Chondrocyte (in vitro differentiated cells): ENCODE measurements around the gene JAK1. TPM values are rescaled to one million over a fixed set of nuclear protein-coding genes. Genes with fewer than 3 reads are reported as not detected.

Source experiments
- DNase-seq: peaks from one replicate; pipeline ENCODE4 v3.0.0; 2021; ENCODE audit warnings: mixed read lengths, low spot score
- H3K27ac Mint-ChIP-seq: one replicate; pipeline ENCODE4 v1.8.0; 2021; ENCODE audit warnings: mild to moderate bottlenecking, moderate library complexity, mixed read lengths; ENCODE audit not compliant: unreplicated experiment
- H3K27me3 Mint-ChIP-seq: 2 replicates; pipeline ENCODE4 v1.8.0; 2021; ENCODE audit warnings: low read depth, mixed read lengths
- H3K36me3 Mint-ChIP-seq: 2 replicates; pipeline ENCODE4 v1.8.0; 2021; ENCODE audit warnings: low read depth, mixed read lengths
- H3K4me1 Mint-ChIP-seq: 2 replicates; pipeline ENCODE4 v1.8.0; 2021; ENCODE audit warnings: low read depth, mild to moderate bottlenecking, mixed read lengths
- H3K4me3 Mint-ChIP-seq: one replicate; pipeline ENCODE4 v1.8.0; 2021; ENCODE audit warnings: mild to moderate bottlenecking, moderate library complexity, mixed read lengths; ENCODE audit not compliant: unreplicated experiment
- H3K9me3 Mint-ChIP-seq: 2 replicates; pipeline ENCODE4 v1.8.0; 2021; ENCODE audit warnings: low read depth, mixed read lengths
- CTCF ChIP-seq: fragments of 200-600 bp; sonication (generic); IDR thresholded peaks from 2 replicates; pipeline ENCODE4 v1.5.0; 2021; ENCODE audit warnings: antibody characterized with exemption, mild to moderate bottlenecking, moderate library complexity
- total RNA-seq: library from RNA; stranded (reverse); gene quantifications from 3 replicates; pipeline ENCODE4 v1.2.1, GENCODE V29; 2021

JAK1 gene
- total RNA-seq, 1 donor from 2014 or later: 112 TPM

GRCh38 chr1:64865105-64865757 is 101.1 kb downstream of the JAK1 start:
- no peak for TF ChIP-seq CTCF
- Mint-ChIP-seq H3K36me3 (peaks cover 26% of the 10 kb centered on the region), H3K9me3 (no peaks in the 10 kb centered on the region), H3K27me3 (no peaks in the 10 kb centered on the region), H3K4me3 (no peak overlapping the region), H3K4me1 (peaks cover 7% of the 10 kb centered on the region), H3K27ac (no peak overlapping the region)
- DNase-seq: no peak

GRCh38 chr1:64864018-64864940 is 102.1 kb downstream of the JAK1 start:
- Mint-ChIP-seq H3K4me3 (no peak overlapping the region), H3K4me1 (peaks cover 7% of the 10 kb centered on the region), H3K27me3 (no peaks in the 10 kb centered on the region), H3K27ac (no peak overlapping the region), H3K9me3 (no peaks in the 10 kb centered on the region), H3K36me3 (peaks cover 30% of the 10 kb centered on the region)
- TF ChIP-seq CTCF: no peak
- no peak for DNase-seq

GRCh38 chr1:64861611-64862010 is 104.7 kb downstream of the JAK1 start:
- Mint-ChIP-seq H3K4me3 (no peak overlapping the region), H3K27me3 (no peaks in the 10 kb centered on the region), H3K4me1 (peaks cover 7% of the 10 kb centered on the region), H3K9me3 (no peaks in the 10 kb centered on the region), H3K36me3 (peaks cover 42% of the 10 kb centered on the region), H3K27ac (peak overlapping the region; percentile 25)
- peak; percentile 69 for TF ChIP-seq CTCF
- no peak for DNase-seq

GRCh38 chr1:64857347-64857746 is 109.0 kb downstream of the JAK1 start:
- Mint-ChIP-seq H3K36me3 (peaks cover 55% of the 10 kb centered on the region), H3K27me3 (no peaks in the 10 kb centered on the region), H3K4me1 (peaks cover 7% of the 10 kb centered on the region), H3K27ac (no peak overlapping the region), H3K4me3 (no peak overlapping the region), H3K9me3 (no peaks in the 10 kb centered on the region)
- no peak for DNase-seq
- no peak for TF ChIP-seq CTCF

- H3K27me3 Mint-ChIP-seq: no peaks in the 10 kb centered on the region
- no peak overlapping the region for H3K4me3 Mint-ChIP-seq
- H3K4me1 Mint-ChIP-seq: peaks cover 3% of the 10 kb centered on the region
- H3K27ac Mint-ChIP-seq: no peak overlapping the region
- no peak for DNase-seq
- peaks cover 58% of the 10 kb centered on the region for H3K36me3 Mint-ChIP-seq
- no peak for TF ChIP-seq CTCF
- no peaks in the 10 kb centered on the region for H3K9me3 Mint-ChIP-seq
These were observed 109.8 kb downstream of the JAK1 start for GRCh38 chr1:64856553-64856952.
